Measurements from ENCODE around the gene THSD8. TPM values are rescaled to one million over a fixed set of nuclear protein-coding genes. Genes with fewer than 3 reads are reported as not detected.

The THSD8 gene
- total RNA-seq, 1 experiment from 2014 or later = 14.5 TPM

- no peaks in the 10 kb centered on the region for H3K27me3 Mint-ChIP-seq (ENCODE audit: insufficient read depth, unreplicated experiment)
- intact Hi-C loops (cut with micrococcal nuclease) = loop anchor here (1.0 to 5.0 kb wide), 3 partner anchors 13 to 70 kb away; no protein-coding TSS in a partner anchor
- no peaks in the 10 kb centered on the region for H3K9me3 Mint-ChIP-seq (ENCODE audit: unreplicated experiment)
- POLR2A ChIA-PET = interaction anchor here (0.6 to 10.1 kb wide), 12 partner anchors 10 to 167 kb away, joined by 3 to 410 read pairs (median 4); partner anchors contain the start of genes GET3, JUNB, THSD8 and ZNF490
- H3K36me3 Mint-ChIP-seq (ENCODE audit: insufficient read depth, unreplicated experiment) = peaks cover 7% of the 10 kb centered on the region
- peaks cover 13% of the 10 kb centered on the region for H3K4me1 Mint-ChIP-seq (ENCODE audit: insufficient read depth, unreplicated experiment)
- CTCF ChIA-PET = interaction anchor here (0.6 to 8.4 kb wide), 15 partner anchors 8 to 113 kb away, joined by 3 to 278 read pairs (median 4); partner anchors contain the start of gene JUNB
- H3K4me3 Mint-ChIP-seq (ENCODE audit: unreplicated experiment) = peak overlapping the region; percentile 79
- TSS peak; percentile 49 for BruUV-seq (replicated peaks)
- TF ChIP-seq CTCF (IDR thresholded peaks at IDR 0.05; ENCODE audit: unreplicated experiment) = peak; percentile 83
- H3K27ac Mint-ChIP-seq (ENCODE audit: low read depth, unreplicated experiment) = peak overlapping the region; percentile 81
- DNase-seq (ENCODE audit: unreplicated experiment) = peak; percentile 80
Observed at GRCh38 chr19:12777217-12778016, 24.5 kb upstream of the THSD8 start.

- Mint-ChIP-seq H3K4me1 (ENCODE audit: insufficient read depth, unreplicated experiment) (peaks cover 13% of the 10 kb centered on the region), H3K4me3 (ENCODE audit: unreplicated experiment) (peak overlapping the region; percentile 79), H3K36me3 (ENCODE audit: insufficient read depth, unreplicated experiment) (peaks cover 7% of the 10 kb centered on the region), H3K9me3 (ENCODE audit: unreplicated experiment) (no peaks in the 10 kb centered on the region), H3K27me3 (ENCODE audit: insufficient read depth, unreplicated experiment) (no peaks in the 10 kb centered on the region), H3K27ac (ENCODE audit: low read depth, unreplicated experiment) (peak overlapping the region; percentile 81)
- DNase-seq (ENCODE audit: unreplicated experiment) = peak; percentile 80
- ChIA-PET CTCF (interaction anchor here (0.7 to 8.4 kb wide), 10 partner anchors 10 to 1406 kb away, joined by 3 to 278 read pairs (median 4); partner anchors contain the start of gene JUNB), POLR2A (interaction anchor here (0.6 to 10.1 kb wide), 11 partner anchors 9 to 168 kb away, joined by 3 to 410 read pairs (median 3); partner anchors contain the start of genes FBXW9, JUNB, THSD8 and ZNF490)
- BruUV-seq (replicated peaks) = no TSS peak
- intact Hi-C loops (cut with micrococcal nuclease) = loop anchor here (1.0 to 5.0 kb wide), 2 partner anchors 12 to 69 kb away; no protein-coding TSS in a partner anchor
- no peak for TF ChIP-seq CTCF (IDR thresholded peaks at IDR 0.05; ENCODE audit: unreplicated experiment)
Observed at GRCh38 chr19:12778017-12778904, 23.6 kb upstream of the THSD8 start.

- POLR2A ChIA-PET = interaction anchor here (0.8 to 10.1 kb wide), 7 partner anchors 9 to 168 kb away, joined by 3 to 410 read pairs (median 3); partner anchors contain the start of genes FBXW9, JUNB, ZNF490 and ZNF791
- CTCF ChIA-PET = interaction anchor here (0.7 to 8.4 kb wide), 7 partner anchors 9 to 1406 kb away, joined by 3 to 278 read pairs (median 8); partner anchors contain the start of gene JUNB
- TSS peak; percentile 74 for BruUV-seq (replicated peaks)
- intact Hi-C loops (cut with micrococcal nuclease) = loop anchor here (1.0 to 5.0 kb wide), 2 partner anchors 11 to 68 kb away; no protein-coding TSS in a partner anchor
- Mint-ChIP-seq H3K36me3 (ENCODE audit: insufficient read depth, unreplicated experiment) (peaks cover 7% of the 10 kb centered on the region), H3K4me1 (ENCODE audit: insufficient read depth, unreplicated experiment) (peaks cover 7% of the 10 kb centered on the region), H3K27me3 (ENCODE audit: insufficient read depth, unreplicated experiment) (no peaks in the 10 kb centered on the region), H3K27ac (ENCODE audit: low read depth, unreplicated experiment) (peak overlapping the region; percentile 81), H3K4me3 (ENCODE audit: unreplicated experiment) (peak overlapping the region; percentile 79), H3K9me3 (ENCODE audit: unreplicated experiment) (no peaks in the 10 kb centered on the region)
- TF ChIP-seq CTCF (IDR thresholded peaks at IDR 0.05; ENCODE audit: unreplicated experiment) = no peak
- no peak for DNase-seq (ENCODE audit: unreplicated experiment)
Observed at GRCh38 chr19:12778905-12779161, 23.0 kb upstream of the THSD8 start.
